Embryonic facial prominence (tissue), 1 donor: ENCODE data around the gene CDK6.
A peak's percentile ranks its signal among the peaks of the same experiment; 100 is the strongest.

Experiments
- DNase-seq: peaks from one replicate; pipeline ENCODE4 v3.0.0-alpha.2; 2016; ENCODE audit errors: extremely low spot score

CDK6 gene

DNA sequence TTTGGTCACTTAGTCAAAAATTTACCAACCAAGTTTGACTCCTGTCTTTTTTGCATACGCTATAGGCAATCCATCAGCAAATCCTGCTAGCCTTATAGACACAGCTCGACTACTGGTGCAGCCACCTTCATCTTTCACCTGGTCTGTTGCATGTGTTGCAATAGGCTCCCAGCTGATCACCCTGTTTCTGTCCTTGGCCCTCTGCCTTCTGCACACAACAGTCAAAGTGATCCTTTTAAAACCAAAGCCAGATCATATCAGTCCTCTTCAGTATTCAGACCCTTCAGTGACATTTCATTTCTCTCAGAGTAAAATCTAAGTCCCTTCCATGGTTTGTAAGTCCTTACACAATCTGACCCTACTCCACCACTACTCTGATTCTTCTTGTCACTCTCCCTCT is 10.9 kb upstream of the CDK6 start:
- DNase-seq: no peak

DNA sequence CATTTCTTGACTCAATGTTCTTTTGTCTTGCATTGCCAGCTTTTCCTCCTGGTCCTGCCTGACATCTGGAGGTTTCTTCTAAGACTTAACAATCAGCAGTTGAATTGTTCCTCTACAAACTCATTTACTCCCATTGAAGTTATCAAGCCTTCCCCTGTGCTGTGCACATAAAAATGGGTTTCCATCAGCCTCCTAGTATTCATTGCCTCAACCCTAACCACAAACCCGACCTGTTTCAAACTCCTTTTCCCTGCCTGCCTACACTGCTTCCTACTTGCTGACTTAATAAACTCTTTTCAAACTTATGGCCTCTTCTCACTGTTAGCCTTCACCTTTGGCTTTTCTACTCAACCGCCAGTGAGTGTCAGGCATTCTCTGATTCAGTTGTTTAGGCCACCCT is 9.4 kb upstream of the CDK6 start:
- DNase-seq: no peak

DNA sequence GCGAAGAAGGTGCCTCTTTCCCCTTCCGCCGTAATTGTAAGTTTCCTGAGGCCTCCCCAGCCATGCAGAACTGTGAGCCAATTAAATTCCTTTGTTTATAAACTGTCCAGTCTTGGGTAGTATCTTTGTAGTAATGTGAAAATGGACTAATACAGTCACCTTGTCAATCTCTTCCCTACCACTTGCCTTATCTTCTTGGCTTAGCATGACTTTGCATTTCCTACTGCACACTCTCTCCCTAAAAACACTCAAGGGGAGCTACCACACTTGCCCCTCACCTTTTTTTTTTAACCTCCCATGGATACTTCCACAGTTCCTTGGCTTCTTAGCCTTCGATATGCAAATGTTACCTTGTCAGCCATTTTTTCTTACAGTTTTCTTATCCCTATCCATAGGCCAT is 7.4 kb upstream of the CDK6 start:
- no peak for DNase-seq

DNA sequence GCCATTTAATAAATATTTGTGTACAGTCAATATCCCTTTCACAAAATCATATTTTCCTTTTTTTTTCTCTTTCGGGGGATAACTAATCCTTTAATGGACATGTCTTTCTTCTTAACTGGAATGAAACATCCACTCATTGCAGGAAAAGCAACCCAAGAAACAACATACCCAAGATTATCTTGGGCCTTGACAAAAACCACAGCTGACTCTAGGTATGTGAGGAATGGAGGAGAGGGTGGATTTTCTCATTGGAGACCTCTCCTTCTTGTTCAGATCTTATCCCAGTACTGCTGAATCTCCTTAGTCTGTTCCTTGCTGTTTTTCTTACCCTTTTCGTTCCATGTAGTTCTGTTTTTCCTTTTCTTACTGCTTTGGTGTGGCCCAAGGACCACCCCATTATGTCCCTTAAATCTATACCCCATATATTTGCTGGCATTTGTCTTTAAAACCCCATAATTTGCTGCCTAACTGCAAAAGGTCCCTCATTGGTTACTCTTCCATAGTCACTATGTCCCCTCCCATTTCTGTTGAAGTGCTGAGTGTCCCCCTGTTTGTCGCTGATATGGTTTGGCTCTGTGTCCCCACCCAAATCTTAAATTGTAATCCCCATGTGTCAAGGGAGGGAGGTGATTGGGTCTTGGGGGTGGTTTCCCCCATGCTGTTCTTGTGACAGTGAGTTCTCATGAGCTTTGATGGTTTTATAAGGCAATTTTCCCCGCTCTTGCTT is 6.8 kb upstream of the CDK6 start:
- DNase-seq: no peak

DNA sequence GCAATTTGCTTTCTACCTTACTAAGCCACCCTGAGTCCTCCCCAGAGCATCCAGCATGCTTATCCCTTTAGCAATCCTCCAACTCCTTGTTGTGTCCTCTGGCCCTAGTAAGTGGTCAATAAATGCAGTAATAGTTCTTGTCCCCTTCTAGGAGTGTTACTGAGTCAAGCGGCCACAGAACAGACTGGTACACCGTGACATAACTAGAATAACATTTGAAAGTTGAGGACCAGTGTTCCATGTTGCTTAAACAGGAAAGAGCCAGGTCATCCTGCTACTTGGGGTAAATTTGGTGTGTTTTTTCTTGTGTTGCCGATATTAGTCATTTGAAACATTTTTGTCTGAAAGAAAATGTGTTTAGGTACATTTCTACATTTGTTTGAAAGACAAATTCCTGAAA is 4.8 kb upstream of the CDK6 start:
- no peak for DNase-seq

DNA sequence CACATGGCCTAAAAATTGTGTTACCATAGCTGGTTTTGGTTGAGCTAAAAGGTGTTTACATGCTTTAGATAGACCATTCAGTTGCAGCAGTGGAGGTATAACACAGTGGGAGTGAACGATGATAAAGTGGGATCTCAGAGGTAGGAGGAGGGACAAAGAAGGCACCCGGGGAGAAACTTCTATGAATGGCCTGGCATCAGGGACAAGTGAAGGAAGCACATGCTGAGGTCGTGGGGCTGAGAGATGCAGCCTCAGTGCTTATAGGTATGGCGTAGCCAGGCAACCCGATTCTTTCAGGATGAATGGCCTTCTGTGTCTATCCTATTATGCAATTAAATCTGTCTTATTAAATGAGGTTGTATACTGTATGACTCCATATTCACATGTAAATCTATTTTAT is 3.9 kb upstream of the CDK6 start:
- DNase-seq: no peak

DNA sequence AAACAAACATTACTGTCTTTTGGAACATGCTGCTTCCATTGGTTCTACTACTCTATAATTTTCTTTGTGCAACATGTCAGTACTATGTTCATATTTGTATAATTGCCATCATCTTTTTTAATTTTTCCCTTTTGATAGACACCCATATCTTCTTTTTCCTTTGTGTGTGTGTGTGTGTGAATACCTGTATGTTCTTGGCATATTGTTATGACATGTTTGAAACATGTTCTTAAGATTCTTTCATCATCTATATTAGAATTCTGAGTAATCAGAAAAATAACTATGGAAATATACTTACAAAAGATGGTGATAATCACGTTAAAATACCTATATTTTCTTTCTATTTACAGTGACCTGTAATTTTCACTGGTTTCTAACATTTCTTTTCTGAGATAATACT is 3.5 kb upstream of the CDK6 start:
- no peak for DNase-seq

DNA sequence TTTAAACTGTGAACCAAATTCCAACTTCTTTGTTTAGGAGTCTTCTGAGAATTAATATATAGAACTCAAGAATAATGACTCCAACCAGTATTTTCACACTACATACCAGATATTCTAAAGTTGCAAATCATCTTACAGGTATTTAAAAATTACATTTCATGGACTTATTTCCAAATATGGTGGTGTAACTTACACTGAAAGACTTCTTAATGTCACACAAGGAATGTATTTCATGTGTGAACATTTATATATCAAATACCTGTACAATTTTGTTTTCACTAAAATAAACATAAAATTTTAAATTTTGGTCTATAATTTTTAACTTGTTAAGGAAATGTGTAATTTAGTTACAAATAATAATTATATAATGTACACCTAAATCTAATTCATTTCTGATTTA is 2.6 kb upstream of the CDK6 start:
- no peak for DNase-seq

DNA sequence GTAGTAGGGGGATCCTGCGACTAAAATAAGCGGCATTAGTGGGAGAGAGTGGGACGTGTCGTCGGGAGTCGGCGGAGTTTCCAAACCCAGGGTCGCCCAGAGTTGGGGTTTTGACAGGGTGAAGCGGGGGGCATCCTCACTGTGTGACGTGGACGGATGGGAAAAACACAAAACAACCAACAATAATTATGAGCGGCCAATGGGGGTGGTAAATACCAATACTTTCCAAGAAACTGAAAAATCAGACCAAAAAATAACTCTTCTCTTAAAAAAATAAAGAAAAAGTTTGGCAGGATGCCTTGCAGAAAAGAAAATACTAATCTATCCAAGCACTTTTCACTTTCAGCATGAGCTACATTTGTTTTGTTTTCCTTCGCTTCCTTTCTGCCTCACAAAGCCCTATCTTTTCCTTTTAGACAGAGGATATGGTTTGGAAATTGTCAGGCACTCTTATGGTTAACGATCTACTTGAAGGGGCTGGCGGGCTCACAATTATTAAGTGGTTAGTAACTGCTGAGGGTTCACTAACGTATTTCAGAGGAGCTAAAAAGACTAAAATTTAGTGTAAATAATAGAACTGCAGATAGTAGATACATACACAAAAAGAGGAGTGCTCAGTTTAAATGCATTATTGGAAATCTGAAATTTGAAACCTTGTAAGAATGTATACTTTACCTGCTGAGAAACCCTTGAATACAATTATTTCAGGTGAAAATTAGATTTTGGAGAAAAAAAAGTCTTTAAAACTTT is 802 bp upstream of the CDK6 start:
- no peak for DNase-seq

DNA sequence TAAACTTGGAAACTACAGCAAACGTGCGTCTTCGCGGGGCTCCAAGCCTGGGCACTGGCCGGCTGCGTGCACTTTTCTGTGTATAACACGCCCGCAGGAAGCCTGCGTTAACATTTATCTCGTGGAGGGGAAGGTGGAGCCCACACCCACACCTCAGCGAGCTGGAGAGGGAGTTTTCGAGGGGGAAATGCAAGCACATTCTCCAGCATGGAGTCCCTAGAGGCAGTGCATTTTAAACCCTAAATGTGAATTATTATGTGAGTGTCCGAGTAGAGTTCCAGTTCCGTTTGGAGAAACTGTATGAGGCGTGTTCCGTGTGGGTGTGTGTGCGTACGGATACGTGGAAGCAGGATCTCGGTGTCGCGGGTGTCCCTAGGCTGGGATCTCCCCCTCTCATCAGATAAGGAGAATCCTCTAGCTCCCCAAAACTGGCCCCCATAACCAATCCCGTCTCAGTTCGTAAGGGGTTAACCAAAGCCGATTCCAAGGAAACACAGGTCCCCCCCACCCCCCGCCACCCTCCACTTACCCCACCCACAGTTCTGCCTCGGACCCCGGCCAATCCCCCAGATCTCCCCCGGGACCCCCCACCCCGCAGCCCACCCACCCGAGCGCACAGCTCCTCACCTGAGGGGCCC is 403 bp downstream of the CDK6 start:
- DNase-seq: no peak

DNA sequence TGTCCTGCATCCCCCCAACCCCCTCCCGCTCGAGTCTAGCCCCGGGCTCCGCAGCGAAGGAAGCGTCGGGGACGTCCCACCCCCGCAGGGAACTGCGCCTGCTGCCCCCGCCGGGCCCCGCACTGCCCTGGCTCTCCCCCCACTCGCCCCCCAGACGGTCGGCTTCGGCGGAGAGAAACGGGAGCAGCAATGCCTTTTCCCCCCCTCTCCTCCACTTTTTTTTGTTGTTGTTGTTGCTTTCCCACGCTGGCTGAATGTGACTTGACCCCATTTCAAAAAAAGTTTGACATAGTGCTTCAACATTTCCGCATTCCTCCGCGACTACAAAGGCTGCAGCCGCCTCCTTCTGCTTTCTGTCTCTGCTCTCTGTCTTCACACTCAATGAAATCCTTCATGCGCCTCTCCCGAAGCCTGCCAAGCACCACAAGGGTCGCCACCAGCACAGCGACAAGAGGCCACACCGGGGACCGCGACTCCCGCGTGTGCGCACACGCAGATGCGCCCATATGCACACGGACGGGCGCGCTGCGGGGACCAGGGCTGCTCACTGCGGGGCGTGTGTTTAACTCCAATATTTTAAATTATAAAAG is 1.0 kb downstream of the CDK6 start:
- DNase-seq: peak; percentile 51

DNA sequence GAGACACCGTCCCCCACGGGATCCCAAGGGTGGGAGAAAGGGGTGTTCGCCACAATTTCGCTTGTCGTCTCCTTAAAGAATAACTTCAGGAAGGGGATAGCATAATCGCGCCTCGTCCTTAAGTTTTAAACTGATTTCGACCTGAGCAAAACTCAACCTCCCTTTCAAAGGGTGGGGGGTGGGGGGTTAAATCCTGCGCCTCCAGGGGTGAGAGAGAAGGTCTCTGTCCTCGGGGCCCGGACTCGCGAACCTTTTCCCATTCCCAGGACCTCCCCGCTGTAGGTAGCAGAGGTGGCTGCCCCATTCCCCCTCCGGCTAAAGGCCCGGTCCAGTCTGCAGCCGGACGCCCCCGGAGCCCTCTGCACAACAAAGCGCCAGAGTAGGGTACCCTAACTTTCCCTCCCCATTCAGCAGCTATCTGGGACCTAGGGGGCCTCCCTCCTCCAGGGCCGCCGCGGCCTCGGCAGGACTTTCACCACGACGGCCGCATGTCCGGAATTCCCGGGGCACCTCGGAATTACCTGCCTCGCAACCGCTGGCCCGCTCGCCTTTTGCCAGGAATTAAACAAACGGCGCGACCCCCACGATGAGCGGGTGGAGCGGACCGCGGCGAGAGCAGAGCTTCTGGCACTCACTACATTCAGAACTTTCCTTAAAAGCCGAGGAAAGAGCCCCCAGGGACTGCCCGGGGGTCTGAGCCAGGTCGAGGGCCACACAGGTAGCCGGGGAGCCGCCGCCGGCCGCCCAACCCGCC is 1.7 kb downstream of the CDK6 start:
- no peak for DNase-seq

DNA sequence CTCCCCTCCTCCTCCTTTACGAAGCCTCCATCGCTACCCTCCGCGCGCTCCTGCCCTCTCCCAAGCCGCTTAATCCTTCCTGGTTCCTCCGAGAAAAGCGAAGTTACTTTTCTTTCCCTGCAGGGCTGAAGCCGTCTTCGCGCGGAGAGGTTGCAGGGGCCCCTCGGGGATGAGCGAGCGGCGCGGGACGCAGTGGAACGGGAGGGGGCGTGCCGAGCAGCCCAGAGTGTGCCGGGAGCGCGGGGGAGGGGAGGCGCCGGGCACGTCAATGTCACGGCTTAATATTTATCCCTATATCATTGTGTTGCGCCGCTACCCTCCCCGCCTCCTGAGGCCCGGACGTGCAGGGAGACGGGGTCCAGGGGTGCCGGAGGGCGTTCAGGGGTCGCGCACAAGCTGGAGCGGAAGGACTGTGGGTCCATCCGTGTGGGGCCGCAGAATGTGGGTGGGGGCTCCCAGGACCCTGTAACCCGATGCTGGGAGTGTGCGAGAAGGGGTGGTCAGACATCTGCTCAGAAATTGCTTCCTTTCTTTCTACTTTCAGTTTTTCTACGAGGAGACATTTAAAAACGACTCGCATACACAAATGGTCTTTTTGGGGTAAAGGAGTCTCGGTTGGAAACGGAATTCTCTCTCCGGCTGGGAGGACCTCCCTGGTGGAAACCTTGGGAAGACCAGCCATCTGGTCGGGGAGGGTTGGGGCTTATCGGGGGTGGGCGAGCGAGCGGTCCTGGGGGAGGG is 2.4 kb downstream of the CDK6 start:
- peak; percentile 77 for DNase-seq

DNA sequence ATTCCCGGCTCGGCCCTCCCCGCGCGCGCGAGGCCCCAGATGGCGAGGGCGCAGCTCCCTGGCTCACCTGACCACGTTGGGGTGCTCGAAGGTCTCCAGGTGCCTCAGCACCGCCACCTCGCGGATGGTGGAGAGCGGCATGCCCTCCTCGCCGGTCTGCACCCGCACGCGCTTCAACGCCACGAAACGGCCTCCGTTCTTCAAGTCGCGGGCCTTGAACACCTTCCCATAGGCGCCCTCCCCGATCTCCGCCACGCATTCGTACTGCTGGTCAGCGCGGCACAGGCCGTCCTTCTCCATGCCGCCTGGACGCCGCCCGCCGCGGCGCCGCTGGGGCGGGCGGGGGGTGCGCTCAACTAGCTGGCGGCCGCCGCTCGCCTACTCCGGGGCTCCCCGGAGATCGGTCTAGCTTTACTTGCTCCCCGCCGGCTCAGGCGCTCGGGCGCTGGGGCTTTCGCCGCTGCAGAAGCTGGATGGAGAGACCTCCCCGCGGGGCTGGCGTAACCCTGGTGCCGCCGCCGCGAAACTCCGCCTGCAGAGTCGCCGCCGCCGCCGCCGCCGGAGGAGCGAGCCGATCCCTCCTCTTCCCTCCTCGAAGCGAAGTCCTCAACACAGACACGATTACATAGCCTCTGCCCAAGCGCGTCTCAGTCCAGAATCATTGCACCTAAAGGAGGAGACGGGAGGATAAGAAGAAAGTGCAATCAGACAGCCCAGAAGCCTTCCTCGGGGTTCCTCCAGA is 3.2 kb downstream of the CDK6 start:
- DNase-seq: peak; percentile 48

DNA sequence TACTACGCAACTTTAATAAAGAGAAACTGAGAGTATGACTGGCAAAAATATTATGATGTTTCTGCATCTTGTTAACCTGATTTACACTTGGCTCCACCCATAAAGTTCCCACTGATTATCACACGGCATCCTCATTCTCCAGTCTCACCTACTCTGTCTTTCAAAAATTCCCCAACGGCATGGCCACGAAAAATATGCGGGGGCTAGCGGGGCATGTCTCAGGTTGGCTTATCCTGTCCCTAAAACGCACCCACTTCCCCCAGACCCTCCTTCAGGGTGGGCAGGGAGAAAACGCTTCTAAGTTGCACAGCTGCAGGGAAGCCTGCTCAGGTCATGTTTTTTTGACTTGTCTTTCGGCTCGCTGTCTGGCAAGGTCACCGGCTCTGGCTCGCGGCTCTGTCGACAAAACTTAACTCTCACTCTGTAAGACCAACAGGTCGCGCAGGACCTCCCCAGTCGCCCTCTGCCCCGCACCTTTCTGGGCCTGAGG is 3.8 kb downstream of the CDK6 start:
- no peak for DNase-seq

DNA sequence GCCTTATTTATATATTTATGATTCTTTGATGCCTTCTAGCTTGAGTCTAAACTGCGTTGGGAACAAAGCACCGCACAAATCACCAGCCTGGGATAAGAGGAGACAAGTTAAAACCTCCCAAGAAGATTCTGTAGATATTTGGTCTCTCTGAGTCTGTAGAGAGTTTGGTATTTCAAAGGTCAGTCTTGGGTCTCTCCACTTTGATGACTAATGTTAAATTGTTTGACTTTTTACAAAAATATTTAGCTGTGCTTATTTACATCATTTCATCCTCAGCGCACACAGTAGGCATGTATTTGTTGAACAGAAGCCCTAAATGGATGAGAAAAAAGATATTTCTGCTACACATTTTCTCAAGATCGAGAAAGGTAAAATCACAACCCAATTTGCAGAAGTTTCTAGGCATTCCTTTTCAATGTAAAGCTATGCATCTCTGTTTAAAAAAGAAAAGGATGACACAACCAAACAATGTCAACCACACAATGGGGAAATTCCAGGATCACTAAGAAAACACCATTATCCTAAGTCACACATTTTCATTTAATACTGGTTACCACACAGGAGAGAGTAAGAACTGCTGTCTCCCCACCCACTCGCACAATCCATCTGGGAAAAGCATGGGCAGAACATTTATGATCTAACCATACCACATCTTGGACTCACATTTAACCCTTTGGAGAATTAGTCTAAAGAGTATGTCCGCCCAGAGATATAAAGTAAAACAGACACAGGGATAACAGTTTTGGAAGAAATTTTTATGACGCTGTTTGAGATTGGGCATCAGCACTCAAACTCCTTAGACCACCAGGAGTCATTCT is 4.4 kb downstream of the CDK6 start:
- no peak for DNase-seq

DNA sequence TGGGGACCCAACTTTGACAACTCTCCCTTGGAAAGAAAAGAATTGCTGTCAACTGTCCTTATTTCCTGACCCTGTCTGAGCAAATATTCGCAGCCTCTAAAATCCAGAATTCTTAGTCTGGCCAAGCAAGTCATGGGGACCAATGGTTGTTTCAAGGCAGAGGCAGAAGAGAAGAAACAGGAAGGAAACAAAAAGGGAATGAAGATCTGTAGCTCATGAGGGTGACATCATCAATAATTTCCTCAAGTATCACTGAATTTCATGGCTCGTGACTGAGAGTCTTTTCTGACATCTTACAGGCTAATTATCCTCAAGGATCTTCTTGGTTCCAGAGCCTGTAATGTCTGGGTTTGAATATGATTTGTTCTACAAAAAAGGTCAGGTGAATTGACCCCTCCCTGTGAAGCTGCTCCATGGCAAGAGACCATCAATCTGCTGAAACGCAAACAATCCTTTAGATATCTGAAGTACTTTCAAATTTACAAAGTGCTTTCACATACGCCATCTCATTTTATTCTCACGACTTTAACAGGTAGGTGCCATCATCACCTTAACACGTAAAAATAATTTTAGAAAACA is 5.8 kb downstream of the CDK6 start:
- DNase-seq: no peak

DNA sequence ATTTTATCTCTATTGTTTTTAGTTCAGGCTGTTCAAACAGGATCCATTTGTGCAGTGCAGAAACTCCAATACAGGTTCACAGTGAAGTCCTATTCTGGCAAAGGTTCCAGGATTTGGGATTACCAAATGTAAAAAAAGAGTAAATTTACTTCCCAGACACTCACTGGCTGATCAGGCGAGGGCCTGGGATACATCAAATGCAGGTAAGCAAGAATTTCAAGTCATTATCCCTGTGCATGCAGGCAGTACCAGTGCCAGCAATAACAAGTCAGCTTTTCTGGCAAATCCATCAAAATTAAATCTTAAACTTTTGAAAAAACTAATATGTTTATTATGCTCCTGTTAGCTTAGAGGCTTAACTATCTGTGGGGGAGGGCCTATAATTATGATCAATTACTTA is 6.3 kb downstream of the CDK6 start:
- DNase-seq: no peak

DNA sequence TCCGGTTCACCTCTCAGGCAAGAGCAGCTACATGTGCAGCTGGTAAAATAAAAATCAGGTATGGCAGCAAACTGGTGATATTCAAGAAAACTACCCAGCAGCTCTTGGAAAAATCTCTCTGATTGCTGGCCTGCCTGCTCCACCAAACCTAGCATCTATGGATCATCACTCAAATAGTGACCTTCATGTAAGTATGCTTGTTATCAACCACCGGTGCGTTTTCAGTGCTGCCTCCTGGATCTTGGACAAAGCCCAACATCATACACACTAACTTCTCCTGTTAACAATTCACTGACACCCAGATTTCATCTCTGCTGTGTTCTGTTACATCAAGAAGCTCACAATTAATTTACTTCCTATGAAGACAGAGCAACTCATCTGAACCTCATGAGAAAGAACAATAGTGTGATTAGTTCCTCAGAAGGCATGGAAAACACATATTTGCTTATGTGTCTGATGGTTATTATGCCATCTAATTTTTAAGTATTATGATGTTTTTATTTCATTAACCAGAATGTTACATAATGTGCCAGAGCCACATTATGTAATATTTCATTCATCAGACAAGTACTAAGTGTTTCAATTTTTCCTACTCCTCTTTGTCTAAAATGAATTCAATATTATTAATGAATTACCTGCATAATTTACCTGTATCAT is 8.8 kb downstream of the CDK6 start:
- DNase-seq: no peak
